ENCODE measurements around the gene MOB2.
A peak's percentile ranks its signal among the peaks of the same experiment; 100 is the strongest.

Gene MOB2

GRCh38 chr11:1459219-1459575, 27.4 kb downstream of the MOB2 start:
- Histone ChIP-seq H2BK12ac (ENCODE audit: low read length) (no peak overlapping the region), H3K27me3 (ENCODE audit: insufficient read depth, low read length) (no peaks in the 10 kb centered on the region), H3K4ac (ENCODE audit: low read depth, low read length) (no peak overlapping the region), H2AK5ac (ENCODE audit: low read length) (no peak overlapping the region), H2AFZ (ENCODE audit: insufficient read depth, low read length, poor library complexity) (no peak overlapping the region), H4K12ac (ENCODE audit: low read depth, low read length) (no peak overlapping the region), H3K36me3 (ENCODE audit: control insufficient read depth in 1 of 2, insufficient read depth in 2 of 2, low read length in 2 of 2) (no peaks in the 10 kb centered on the region), H3K79me1 (ENCODE audit: low read length) (no peaks in the 10 kb centered on the region), H3K4me3 (ENCODE audit: low read depth, low read length) (no peak overlapping the region), H3K14ac (ENCODE audit: low read length) (no peak overlapping the region), H3K23ac (ENCODE audit: low read length) (no peak overlapping the region), H3K79me2 (ENCODE audit: control insufficient read depth, insufficient read depth, low read length, poor library complexity) (no peaks in the 10 kb centered on the region), H4K91ac (ENCODE audit: low read depth, low read length) (no peak overlapping the region), H3K4me2 (ENCODE audit: low read length) (no peak overlapping the region), H2BK120ac (ENCODE audit: insufficient read depth, low read length, poor library complexity) (no peak overlapping the region), H3K27ac (ENCODE audit: low read depth, low read length) (no peak overlapping the region), H4K8ac (ENCODE audit: low read depth, low read length) (no peak overlapping the region), H2BK5ac (ENCODE audit: low read depth, low read length, poor library complexity) (no peak overlapping the region), H3K9ac (ENCODE audit: low read length) (no peak overlapping the region), H3K4me1 (ENCODE audit: control insufficient read depth in 1 of 2, insufficient read depth in 2 of 2, low read length in 2 of 2) (no peaks in the 10 kb centered on the region), H3K9me3 (ENCODE audit: insufficient read depth, low read depth, low read length) (no peaks in the 10 kb centered on the region), H3K18ac (ENCODE audit: low read length) (no peak overlapping the region)
- no peak for DNase-seq
- WGBS (ENCODE audit: extremely low coverage, insufficient coverage, insufficient read length) = no CpG with 5 or more reads among the region's 14 CpGs

DNA sequence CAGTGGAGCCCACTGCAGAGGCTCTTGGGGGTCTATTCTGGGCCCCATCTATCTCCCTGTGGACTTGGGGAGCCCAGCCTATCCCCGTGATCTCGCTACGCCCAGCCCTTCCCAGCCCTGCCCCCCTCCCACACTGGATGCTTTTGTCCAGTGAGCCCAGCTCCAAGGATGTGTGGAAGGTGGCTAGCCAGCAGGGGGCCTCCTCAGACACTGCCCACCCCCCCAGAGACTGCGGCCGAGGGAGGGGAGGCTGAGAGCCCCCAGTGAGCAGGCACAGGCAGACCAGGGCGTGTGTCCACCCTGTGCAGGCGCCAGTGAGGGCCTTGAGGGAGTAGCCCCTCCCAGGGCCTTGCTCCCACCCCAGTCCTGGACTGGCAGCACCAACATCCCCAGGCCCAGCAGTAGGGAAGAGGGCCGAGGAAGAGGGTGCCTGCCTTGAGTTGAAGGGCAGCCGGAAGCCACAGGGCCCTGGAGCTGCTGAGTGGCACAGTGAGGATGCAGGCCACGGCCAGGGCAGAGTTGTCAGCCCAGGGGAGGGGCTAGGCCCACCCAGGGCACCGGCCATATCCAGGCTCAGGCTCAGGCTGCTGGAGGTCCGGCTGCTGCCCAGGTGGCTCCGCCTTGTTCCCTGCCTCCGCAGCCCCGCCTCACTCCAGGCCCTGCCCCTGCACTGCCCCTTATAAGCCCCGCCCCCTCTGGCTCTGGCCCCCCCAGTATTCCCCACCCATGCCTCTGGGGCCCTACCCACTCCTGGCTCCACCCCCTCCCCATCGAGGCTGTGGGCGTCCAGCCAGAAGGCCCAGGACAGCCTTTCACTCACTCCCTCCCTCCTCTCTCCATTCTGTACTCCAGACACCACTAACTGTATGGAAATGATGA, 28.0 kb downstream of the MOB2 start:
- no peak overlapping the region for H3K14ac ChIP-seq (ENCODE audit: low read length)
- H3K4me1 ChIP-seq (ENCODE audit: control insufficient read depth in 1 of 2, insufficient read depth in 2 of 2, low read length in 2 of 2) = no peaks in the 10 kb centered on the region
- H3K18ac ChIP-seq (ENCODE audit: low read length) = no peak overlapping the region
- no peaks in the 10 kb centered on the region for H3K36me3 ChIP-seq (ENCODE audit: control insufficient read depth in 1 of 2, insufficient read depth in 2 of 2, low read length in 2 of 2)
- H3K27me3 ChIP-seq (ENCODE audit: insufficient read depth, low read length) = no peaks in the 10 kb centered on the region
- no peak overlapping the region for H3K27ac ChIP-seq (ENCODE audit: low read depth, low read length)
- no peak for DNase-seq
- H2BK5ac ChIP-seq (ENCODE audit: low read depth, low read length, poor library complexity) = no peak overlapping the region
- no CpG with 5 or more reads among the region's 18 CpGs for WGBS (ENCODE audit: extremely low coverage, insufficient coverage, insufficient read length)
- H2AK5ac ChIP-seq (ENCODE audit: low read length) = no peak overlapping the region
- H3K4me2 ChIP-seq (ENCODE audit: low read length) = no peak overlapping the region
- H4K12ac ChIP-seq (ENCODE audit: low read depth, low read length) = no peak overlapping the region
- H2BK120ac ChIP-seq (ENCODE audit: insufficient read depth, low read length, poor library complexity) = no peak overlapping the region
- no peaks in the 10 kb centered on the region for H3K9me3 ChIP-seq (ENCODE audit: insufficient read depth, low read depth, low read length)
- H2AFZ ChIP-seq (ENCODE audit: insufficient read depth, low read length, poor library complexity) = no peak overlapping the region
- no peak overlapping the region for H2BK12ac ChIP-seq (ENCODE audit: low read length)
- H4K8ac ChIP-seq (ENCODE audit: low read depth, low read length) = no peak overlapping the region
- H3K4ac ChIP-seq (ENCODE audit: low read depth, low read length) = no peak overlapping the region
- no peaks in the 10 kb centered on the region for H3K79me1 ChIP-seq (ENCODE audit: low read length)
- no peak overlapping the region for H3K23ac ChIP-seq (ENCODE audit: low read length)
- H4K91ac ChIP-seq (ENCODE audit: low read depth, low read length) = no peak overlapping the region
- H3K79me2 ChIP-seq (ENCODE audit: control insufficient read depth, insufficient read depth, low read length, poor library complexity) = no peaks in the 10 kb centered on the region
- H3K9ac ChIP-seq (ENCODE audit: low read length) = no peak overlapping the region
- no peak overlapping the region for H3K4me3 ChIP-seq (ENCODE audit: low read depth, low read length)

DNA sequence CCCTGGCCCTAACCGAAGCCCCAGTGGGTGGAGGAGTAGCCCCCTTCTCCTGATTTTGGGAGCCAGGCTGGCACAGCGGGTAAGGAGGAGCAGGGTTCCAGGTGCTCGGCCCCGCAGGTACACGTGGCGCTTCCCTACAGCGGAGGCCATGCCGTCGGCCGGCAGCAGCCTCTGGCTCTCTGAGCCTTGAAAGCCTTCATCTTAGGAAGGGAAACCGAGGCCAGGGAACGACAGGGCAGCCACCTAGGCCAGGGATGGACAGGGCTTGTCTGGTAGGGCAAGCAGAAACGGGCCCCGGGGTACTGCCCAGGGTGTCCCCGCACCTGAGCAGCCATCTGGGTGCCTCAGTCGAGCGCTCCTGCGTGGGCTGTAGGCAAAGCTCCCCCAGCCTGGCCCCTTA, 28.7 kb downstream of the MOB2 start:
- no peak overlapping the region for H4K8ac ChIP-seq (ENCODE audit: low read depth, low read length)
- no peak overlapping the region for H2AK5ac ChIP-seq (ENCODE audit: low read length)
- H3K36me3 ChIP-seq (ENCODE audit: control insufficient read depth in 1 of 2, insufficient read depth in 2 of 2, low read length in 2 of 2) = no peaks in the 10 kb centered on the region
- H3K9ac ChIP-seq (ENCODE audit: low read length) = no peak overlapping the region
- DNase-seq = no peak
- no peak overlapping the region for H3K4me2 ChIP-seq (ENCODE audit: low read length)
- H3K9me3 ChIP-seq (ENCODE audit: insufficient read depth, low read depth, low read length) = no peaks in the 10 kb centered on the region
- H3K4me1 ChIP-seq (ENCODE audit: control insufficient read depth in 1 of 2, insufficient read depth in 2 of 2, low read length in 2 of 2) = no peaks in the 10 kb centered on the region
- H3K79me2 ChIP-seq (ENCODE audit: control insufficient read depth, insufficient read depth, low read length, poor library complexity) = no peaks in the 10 kb centered on the region
- H3K27me3 ChIP-seq (ENCODE audit: insufficient read depth, low read length) = no peaks in the 10 kb centered on the region
- H3K14ac ChIP-seq (ENCODE audit: low read length) = no peak overlapping the region
- no peak overlapping the region for H2BK5ac ChIP-seq (ENCODE audit: low read depth, low read length, poor library complexity)
- no peak overlapping the region for H2AFZ ChIP-seq (ENCODE audit: insufficient read depth, low read length, poor library complexity)
- no peak overlapping the region for H2BK12ac ChIP-seq (ENCODE audit: low read length)
- WGBS (ENCODE audit: extremely low coverage, insufficient coverage, insufficient read length) = no CpG with 5 or more reads among the region's 18 CpGs
- H3K18ac ChIP-seq (ENCODE audit: low read length) = no peak overlapping the region
- no peak overlapping the region for H3K27ac ChIP-seq (ENCODE audit: low read depth, low read length)
- H4K91ac ChIP-seq (ENCODE audit: low read depth, low read length) = no peak overlapping the region
- no peak overlapping the region for H4K12ac ChIP-seq (ENCODE audit: low read depth, low read length)
- H2BK120ac ChIP-seq (ENCODE audit: insufficient read depth, low read length, poor library complexity) = no peak overlapping the region
- H3K4ac ChIP-seq (ENCODE audit: low read depth, low read length) = no peak overlapping the region
- no peak overlapping the region for H3K4me3 ChIP-seq (ENCODE audit: low read depth, low read length)
- H3K23ac ChIP-seq (ENCODE audit: low read length) = no peak overlapping the region
- no peaks in the 10 kb centered on the region for H3K79me1 ChIP-seq (ENCODE audit: low read length)

DNA sequence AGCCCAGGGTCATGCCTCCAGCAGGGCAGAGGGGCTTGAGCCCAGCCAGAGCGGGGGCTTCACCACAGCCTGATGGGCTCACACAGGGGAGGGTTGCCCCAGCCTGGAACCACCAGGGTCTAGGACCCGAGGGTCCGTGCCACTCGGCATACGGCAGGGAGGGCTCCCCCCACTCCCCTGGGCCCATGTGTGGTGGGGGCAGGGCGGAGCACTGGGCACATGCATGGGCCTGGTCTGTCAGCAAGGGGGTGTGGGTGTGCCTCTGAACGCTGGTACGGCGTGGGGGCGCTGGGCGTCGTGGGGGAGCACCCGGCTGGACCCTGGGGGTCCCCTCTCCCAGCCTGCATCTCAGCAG, 29.3 kb downstream of the MOB2 start:
- Histone ChIP-seq H2AFZ (ENCODE audit: insufficient read depth, low read length, poor library complexity) (no peak overlapping the region), H3K4me2 (ENCODE audit: low read length) (no peak overlapping the region), H3K18ac (ENCODE audit: low read length) (no peak overlapping the region), H4K8ac (ENCODE audit: low read depth, low read length) (no peak overlapping the region), H3K79me2 (ENCODE audit: control insufficient read depth, insufficient read depth, low read length, poor library complexity) (no peaks in the 10 kb centered on the region), H3K14ac (ENCODE audit: low read length) (no peak overlapping the region), H3K4me3 (ENCODE audit: low read depth, low read length) (peak overlapping the region; percentile 23), H2BK5ac (ENCODE audit: low read depth, low read length, poor library complexity) (no peak overlapping the region), H3K27me3 (ENCODE audit: insufficient read depth, low read length) (no peaks in the 10 kb centered on the region), H2AK5ac (ENCODE audit: low read length) (no peak overlapping the region), H3K79me1 (ENCODE audit: low read length) (no peaks in the 10 kb centered on the region), H3K27ac (ENCODE audit: low read depth, low read length) (no peak overlapping the region), H3K4me1 (ENCODE audit: control insufficient read depth in 1 of 2, insufficient read depth in 2 of 2, low read length in 2 of 2) (no peaks in the 10 kb centered on the region), H2BK120ac (ENCODE audit: insufficient read depth, low read length, poor library complexity) (no peak overlapping the region), H3K4ac (ENCODE audit: low read depth, low read length) (no peak overlapping the region), H3K36me3 (ENCODE audit: control insufficient read depth in 1 of 2, insufficient read depth in 2 of 2, low read length in 2 of 2) (no peaks in the 10 kb centered on the region), H3K9ac (ENCODE audit: low read length) (no peak overlapping the region), H3K23ac (ENCODE audit: low read length) (no peak overlapping the region), H4K12ac (ENCODE audit: low read depth, low read length) (no peak overlapping the region), H2BK12ac (ENCODE audit: low read length) (no peak overlapping the region), H3K9me3 (ENCODE audit: insufficient read depth, low read depth, low read length) (no peaks in the 10 kb centered on the region), H4K91ac (ENCODE audit: low read depth, low read length) (no peak overlapping the region)
- WGBS (ENCODE audit: extremely low coverage, insufficient coverage, insufficient read length) = no CpG with 5 or more reads among the region's 13 CpGs
- DNase-seq = no peak
